GM18502 (cell line): ENCODE results near the gene CTIF.

Experiments used
- ATAC-seq: cut with Tn5 transposase; IDR thresholded peaks from one replicate; pipeline ENCODE4 v1.9.1; 2021; ENCODE audit warnings: mild to moderate bottlenecking; ENCODE audit not compliant: unreplicated experiment, poor library complexity

The CTIF gene

DNA sequence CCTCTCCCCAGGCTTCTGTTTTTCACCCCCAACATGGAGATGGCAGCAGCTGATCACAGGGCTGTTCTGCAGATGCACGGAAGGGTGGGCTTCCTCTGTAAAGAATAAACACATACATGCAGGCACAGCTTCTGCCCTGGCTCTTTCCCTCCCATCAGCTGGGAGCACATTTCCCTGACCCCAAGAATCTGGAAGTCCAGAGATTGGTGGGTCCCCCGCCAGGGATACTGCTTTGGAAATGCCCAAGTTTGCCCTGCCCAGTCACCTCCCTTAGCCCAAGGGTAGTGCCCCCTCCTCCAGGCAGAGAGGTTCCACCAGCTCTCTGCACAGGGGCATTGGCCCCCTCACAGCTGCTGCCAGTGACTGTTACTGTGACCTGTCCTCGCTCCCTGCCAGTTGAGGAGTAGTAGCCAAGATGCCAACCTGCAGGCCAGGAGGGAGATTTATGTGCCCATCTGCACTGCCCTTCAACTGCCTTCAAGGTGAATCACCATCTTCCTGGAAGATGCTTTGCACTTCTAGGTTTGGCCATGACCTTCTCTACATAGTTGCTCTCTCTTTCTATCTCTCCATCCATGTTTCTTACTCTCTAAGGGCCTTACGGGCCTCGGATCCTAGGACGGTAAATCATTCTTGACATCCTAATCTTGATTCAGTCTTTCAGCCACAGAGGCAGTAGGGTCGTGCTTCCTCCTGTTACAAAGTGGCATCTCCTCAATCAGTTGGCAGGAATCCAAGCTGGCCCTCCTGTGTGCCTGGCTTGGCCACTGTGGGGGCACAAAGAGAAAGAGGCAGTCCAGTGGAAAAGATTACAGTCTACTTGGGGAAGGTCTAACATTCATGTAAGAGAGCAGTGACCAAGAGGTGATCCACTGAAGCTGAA lies 121.8 kb downstream of the CTIF start:
- no peak for ATAC-seq

DNA sequence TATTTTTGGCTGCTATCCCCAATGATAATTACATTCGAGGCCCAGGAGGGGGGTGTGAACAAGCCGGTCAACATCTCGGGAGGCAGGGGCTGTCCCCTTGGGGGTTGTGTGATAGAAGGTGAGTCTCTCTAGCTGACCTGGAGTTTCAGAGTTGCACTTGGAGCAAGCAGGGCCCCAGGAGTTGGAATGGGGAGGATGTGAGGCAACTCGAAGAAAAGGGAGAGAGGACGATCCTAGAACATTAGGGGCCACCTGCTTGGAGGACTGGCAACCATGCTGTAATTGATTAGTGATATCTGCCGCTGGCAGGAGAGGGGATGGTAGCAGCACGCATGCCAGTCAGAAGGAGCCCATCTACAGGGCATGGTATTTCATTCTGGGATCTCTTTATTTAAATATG lies 122.6 kb downstream of the CTIF start:
- ATAC-seq = no peak

DNA sequence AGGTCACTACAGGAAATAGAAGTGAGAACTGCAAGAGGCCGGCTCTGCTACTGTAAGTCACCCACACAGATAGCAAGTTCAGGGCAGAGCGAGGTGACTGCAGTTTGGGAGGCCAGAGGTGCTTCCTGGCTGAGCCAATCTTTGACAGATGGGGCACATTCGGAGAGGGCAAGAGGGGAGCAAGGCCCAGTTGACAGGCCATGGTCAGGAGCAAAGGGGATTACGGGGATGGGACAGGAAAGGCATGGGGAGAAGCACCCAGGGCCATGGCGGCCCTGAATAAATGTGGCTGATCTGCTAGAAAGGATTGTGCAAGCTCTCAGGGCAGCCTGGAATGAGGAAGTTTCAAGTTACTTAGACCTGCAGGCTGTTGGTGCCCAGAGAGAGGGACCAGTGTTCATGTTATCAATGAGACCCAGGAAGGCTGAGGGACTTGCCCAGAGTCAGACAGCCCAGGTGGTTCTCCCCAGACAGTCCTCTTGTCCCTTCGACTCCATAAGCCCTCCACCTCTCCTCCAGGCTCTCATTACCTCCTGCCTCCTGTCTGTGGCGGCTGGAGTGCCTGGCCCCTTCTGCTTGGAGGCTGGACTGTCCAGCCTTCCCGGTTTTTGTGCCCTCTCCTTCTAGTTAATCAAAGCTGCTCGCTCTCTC lies 123.3 kb downstream of the CTIF start:
- ATAC-seq = no peak

DNA sequence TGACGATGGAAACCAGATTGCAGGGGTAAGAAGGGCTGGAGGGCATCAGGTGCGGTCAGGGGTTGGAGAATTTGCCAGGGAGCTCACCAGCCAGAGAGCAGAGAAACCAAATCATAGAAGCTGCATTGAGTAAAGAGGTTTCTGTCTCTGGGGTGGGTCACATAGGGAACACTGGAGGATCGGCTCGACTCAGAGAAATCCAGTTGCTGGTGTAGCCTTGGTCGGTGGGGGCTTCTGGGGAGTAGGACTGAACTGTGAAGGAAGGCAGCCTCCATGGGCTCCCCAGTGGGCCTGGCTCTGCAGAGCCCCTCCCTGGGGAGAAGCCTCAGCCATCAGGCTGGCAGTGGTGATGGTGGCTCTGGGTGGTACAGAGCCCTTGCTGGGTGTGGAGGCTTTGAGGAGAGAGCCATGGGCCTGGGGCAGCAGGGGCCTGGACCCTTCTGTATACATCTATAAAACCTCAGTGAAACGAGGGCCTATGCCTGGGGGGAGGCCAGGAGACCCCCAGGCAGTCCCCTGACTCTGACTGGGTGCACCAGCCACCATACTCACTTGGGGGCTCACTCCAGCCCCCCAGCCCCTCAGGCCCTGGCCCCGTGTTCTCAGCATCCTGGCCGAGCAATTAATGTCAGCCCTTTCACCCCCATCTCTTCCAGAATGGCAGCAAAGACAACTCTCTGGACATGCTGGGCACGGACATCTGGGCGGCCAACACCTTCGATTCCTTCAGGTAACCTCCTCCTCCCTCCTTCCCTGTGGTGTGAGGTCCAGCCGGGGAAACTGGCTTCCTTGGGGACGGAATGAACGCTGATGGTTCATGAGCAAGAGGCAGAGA lies 124.5 kb downstream of the CTIF start:
- no peak for ATAC-seq

DNA sequence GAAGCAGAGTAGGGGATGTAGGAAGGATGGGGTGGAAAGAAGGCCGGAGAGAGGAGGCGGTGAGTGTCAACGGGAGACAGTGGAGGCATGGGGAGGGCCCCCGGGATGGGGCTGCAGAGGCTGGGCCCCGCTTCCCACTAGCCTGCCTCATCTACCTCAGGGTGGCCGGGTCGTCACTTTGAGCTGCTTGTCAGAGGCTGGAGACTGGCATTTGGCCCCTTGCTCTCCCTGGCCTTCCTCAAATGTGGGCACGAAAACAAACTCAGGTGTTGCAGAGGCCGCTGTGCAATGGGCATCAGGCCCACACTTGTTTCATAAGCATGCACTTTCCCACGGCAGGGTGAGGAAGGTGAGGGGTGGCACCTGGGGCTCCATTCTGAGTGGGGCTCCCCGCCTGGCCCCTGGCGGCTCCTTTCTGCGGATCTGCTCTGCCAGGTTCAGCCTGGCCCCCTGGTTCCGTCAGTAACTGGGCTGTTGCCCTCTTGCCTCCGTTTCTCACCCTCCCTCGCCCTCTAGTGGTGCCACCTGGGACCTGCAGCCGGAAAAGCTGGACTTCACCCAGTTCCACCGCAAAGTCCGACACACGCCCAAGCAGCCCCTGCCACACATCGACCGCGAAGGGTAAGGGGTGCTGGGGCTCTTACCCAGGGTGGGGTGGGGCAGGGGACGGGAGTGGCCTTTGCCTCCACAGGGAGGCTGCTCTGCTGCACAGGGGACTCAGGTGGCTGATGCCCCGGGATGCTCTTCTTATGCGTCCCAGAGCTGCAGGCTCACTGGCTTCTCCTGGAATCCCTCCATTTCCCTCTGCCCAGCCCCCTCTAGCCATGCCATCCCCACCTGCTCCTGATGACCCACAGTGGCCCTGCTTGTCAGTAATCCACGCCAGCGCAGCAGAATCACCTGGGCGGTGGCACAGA lies 125.4 kb downstream of the CTIF start:
- no peak for ATAC-seq

DNA sequence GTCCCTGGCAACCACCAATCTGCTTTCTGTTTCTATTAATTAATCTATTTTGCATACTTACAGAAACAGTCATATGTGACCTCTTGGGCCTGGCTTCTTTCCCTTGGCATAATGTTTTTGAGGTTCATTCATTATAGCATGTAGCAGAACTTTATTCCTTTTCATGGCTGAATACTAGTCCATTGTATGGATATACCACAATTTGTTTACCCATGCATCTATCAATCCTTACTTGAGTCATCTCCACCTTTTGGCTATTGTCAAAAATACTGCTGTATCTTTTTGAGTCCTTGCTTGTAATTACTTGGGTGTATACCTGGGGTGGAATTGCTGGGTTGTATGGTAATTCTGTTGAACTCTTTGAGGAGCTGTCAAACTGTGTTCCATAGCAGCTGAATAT lies 126.8 kb downstream of the CTIF start:
- no peak for ATAC-seq

DNA sequence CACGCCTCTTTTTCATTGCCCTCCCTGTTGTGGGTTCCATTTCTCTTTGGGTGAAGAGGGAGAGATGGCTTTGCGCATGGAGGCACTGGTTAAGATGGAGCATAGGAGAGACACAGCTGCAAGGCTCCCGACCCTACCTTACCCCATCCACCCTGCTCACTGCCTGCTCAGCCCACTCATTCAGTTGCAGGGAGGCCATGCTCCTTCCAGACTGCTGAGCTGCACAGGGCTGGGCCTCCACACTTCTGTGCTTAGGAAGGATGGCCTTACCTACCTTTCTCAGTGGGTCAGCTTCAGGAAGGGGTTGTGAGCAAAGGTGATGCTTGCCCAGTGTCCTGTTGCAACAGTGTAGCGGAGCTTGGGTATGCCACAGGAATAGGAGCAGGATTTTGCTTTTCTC lies 127.8 kb downstream of the CTIF start:
- no peak for ATAC-seq

DNA sequence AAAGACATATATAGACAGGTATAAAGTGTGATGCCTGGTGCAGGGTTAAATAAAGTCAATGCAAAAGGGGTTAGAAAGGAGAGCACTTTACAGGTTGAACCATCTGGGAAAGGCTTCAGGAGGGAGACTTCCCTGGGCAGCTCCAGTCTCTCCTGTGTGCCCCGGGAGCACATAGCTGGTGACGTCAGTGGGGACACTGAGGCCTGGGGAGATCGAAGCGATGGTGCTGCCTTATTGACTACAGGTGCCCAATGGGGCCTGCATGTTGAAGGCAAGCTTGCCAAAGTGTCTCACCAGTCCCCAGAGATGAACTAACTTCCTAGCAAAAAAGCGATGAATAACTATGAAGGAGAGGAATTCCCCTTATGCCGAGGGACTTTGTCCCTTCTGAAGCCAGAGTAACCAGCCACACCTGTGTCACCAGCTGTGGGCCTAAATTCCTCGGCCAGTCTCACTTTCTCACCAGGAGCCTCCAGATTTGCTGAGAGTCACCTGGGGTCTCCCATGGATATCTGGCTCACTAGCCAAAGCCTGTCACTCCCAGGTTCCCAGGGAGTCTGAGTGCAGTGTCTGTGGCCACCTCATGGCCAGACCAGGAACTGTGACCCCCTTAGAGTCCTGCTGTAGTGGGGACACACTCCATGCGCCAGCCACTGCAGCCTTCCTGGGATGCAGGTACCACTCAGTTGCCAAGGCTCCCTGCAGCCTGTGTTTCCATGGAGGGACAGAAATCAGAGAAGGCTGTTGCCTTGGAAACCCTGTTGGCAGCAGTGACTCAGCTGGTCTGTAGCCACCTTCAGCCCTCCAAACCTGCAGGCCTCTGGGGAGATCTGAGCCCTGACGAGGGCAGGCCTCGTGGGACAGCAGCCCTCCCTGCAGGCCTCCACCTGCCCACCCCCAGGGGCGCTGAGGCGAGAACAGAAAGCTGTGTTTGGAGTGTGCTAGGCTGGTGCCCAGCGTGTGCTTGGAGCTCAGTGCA lies 128.7 kb downstream of the CTIF start:
- no peak for ATAC-seq

DNA sequence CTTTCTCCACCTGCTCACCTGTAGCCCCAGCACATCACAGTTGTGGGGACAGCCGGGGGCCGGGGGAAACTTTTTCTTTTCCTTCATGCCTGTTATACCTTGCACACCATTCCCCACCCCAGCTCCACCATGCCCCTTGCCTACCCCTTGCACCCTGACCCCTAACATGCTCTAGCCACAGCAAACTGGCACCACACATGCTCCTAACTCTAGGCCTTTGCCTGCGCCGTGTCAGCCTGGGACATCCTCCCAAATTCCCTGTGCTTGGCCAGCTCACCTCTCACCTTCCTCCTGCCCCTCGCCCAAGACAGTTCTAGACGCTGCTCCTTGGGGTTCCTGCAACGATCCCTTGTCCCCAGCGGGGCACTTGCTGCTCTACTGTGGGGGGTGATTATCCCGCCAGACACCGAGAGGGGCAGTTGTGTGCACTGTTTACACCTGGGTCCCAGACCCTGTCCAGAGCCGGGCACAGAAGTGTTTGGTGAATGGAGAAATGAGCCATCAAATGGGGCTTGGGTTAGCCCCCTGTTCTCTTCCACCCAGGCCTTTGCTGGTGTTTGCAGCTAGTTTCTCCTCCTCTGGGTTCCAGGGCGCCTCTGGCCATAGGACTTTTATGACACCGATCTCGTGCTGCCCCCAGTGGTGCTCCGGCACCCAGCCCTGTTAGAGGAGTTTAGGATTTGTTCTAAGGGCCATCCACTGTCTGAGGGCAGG lies 129.8 kb downstream of the CTIF start:
- no peak for ATAC-seq

DNA sequence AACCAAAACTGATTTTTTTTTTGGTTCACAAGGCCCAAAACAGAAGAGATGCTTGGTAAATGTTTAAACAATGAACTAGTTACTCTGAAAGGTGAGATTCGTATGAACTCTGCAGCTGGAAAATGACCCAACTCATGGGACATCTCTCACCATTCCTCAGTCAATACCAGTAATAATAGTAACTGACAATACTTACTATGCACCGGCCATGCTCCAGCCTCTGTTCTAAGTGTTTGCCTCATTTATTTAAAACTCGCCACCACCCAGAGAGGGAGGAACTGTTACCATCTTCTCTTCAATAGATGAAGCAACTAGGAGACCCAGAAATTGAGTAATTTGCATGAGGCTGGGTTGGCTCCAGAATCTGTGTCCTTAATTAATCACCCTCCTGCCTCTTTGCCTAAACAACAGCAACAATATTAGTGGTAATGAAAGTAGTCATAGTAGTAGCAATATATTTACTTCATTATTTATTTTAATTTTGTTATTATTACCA lies 130.4 kb downstream of the CTIF start:
- no peak for ATAC-seq

DNA sequence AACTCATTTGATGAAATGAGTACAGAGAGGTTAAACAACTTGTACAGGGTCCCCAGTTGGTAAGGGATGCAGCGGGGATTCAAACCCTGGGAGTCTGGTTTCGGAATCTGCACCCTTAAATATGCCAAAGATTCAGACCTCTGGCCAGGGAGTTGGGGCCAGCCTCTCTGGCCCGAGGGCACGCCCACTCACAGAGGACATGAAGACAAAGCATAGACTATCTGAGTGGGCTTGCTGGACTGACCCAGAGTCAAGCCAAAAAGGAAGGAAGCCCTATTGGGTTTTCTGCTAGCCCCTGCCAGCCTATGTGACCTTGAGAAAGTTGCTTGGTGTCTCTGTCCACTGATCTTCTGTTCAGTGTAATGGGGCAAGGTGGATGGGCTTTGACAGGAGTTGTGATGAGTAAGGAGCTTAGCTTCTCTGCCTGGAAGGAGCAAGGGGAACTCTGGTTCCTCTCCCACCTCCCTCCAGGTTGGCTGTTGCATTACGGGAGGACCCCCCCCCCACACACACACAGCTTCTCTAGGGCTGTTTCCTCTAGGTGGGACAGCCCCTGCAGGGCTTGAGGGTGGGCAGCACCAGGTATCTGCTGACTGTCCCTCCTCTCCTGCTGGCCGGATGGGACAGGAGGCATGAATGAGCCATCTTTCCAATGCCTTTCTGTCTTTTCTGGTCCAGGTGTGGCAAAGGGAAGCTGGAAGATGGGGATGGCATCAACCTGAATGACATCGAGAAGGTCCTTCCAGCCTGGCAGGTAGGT lies 131.3 kb downstream of the CTIF start:
- no peak for ATAC-seq

DNA sequence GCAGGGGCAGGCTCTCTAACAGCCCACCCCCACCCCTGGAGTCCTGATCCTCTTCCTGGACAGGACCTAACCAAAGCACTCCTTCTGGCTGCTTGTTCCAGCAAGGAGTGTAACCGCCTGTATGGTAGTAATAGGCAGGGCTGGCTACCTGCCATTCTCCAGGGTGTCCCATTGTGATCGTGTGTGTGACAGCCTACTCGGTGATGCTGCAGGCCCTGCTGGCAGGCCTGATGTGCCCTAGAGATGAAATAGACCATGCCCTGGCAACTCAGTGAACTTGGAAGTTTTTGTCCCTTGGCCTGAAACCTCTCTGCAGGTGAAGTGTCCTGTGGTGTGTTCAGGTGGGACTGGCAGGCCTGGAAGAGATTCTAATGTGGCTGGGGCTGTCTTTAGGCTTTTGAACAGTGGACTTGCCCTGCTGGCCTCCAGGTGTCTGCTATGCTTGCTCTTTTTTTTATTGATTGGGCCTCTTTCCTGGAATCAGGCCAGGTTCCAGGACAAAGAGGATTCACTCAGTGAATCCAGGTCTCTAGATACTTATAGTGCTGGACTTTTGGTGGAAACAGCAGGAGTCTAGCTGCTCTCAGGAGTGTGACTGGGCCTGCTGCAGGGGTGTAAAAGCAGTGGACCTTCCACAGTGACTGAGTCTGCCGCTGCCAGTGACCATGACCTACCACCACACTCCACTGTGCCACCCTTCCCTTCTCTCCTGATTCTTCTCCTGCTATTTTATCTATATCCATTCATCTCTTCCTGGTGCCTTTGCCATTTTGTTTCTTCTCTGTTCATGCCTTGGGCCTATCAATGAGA lies 132.1 kb downstream of the CTIF start:
- ATAC-seq = no peak

DNA sequence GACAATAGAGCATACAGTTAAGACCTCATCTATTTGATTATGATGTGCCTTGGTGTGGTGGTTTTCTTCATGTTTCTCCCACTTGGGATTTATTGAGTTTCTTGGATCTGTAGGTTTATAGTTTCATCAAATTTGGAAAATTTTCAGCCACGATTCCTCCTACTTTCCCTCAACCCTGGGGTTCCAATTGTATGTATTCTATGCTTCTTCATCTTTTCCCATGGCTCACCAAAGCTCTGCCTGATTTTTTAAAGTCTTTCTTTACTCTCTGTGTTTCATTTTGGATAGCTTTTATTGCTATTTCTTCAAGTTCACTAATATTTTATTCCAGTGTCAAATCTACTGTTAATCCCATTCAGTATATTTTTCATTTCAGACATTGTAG lies 132.7 kb downstream of the CTIF start:
- no peak for ATAC-seq

DNA sequence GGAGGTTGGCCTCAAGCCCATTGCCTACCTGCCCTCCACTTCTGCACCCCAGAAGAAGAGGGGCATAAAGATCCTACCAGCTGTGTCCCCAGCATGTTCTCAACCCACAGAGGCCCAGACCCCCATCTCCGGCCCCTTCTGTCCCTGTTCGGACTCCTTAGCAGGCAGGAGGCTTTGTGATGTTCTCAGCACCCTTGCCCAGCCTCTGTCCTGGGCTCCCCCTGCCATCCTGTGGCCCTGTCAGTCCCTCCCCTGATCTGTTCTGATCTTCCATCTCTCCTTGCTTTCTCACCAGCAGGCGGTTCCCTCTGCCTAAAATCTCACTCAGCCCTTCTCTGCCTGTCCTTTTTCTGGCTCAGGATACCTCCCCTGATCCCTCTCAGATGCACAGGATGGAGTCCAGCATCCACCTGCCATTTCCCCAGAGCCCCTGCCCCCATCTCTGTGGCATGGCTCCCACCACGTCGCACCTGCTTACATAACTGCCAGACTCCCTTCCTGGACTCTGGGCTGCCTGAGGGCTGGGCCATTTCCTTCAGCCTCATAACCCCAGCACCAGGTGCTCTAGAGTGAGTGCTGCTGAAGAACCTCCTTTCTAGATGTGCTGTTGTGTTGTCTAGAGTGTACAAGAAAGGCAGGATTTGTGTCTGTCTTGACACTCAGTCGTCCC lies 134.0 kb downstream of the CTIF start:
- no peak for ATAC-seq

DNA sequence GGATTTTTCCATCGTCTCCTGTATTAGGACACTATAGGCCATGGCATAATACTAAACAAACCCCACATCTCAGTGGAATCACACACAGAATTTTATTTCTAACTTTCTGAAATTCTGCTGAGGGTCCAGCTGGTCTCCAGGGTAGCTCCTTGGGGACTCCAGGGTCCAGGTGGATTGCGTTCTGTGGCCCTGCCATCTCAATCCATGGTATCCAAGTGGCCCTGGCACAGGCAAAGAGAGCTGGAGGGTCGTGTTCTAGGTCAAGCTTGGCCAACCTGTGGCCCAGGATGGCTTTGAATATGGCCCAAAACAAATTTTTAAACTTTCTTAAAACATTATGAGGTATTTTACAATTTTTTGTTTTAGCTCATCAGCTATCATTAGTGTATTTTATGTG lies 134.6 kb downstream of the CTIF start:
- ATAC-seq = no peak
